Head of caudate nucleus (tissue), 42 donors: ENCODE results near the gene HRH1.
"Not testable (repeated sequence)": the region's sequence is repeated elsewhere in the genome, so short reads cannot be mapped to it uniquely, and the experiment has no call there.

Experiments used
- DNase-seq, 42 donors: peaks; one replicate each; pipeline versions ENCODE4 v3.0.0 to v3.0.0-alpha.2; 2020 to 2021; ENCODE audit warnings: mixed read lengths in 7 of 42
- intact Hi-C: fragments of 100-400 bp; cut with DNase I; formaldehyde crosslinking; loops from one replicate; pipeline ENCODE4 v1.15.0; 2022

HRH1 gene

GRCh38 chr3:11255537-11255936, 101.2 kb downstream of the HRH1 start:
- intact Hi-C loops, DNase-seq: not testable (repeated sequence)

GRCh38 chr3:11258958-11259357, 104.7 kb downstream of the HRH1 start:
- intact Hi-C loops: no loop called here

DNA sequence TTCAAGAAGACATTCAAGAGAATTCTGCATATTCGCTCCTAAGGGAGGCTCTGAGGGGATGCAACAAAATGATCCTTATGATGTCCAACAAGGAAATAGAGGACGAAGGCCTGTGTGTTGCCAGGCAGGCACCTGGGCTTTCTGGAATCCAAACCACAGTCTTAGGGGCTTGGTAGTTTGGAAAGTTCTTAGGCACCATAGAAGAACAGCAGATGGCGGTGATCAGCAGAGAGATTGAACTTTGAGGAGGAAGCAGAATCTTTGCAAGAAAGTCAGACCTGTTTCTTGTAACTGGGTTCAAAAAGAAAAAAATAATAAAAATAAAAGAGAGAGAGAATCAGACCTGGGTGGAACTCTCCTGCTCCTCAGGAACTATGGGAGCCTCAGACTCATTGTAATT, 106.2 kb downstream of the HRH1 start:
- intact Hi-C loops: no loop called here
- DNase-seq: no peak

More at GRCh38 chr3:11258958-11259357, 104.7 kb downstream of the HRH1 start:
- no peak for DNase-seq

GRCh38 chr3:11269007-11269406, 114.7 kb downstream of the HRH1 start:
- intact Hi-C loops: no loop called here
- no peak for DNase-seq

- DNase-seq: peak; percentile 92 to 99 (median 97)
- intact Hi-C loops: no loop called here
Observed at GRCh38 chr3:11271986-11272904, 118.0 kb downstream of the HRH1 start, which contains the start of gene ATG7. TSS of gene ATG7 (plus strand) at chr3:11272397. CDS start at chr3:11298696, 26,299 bp downstream.

GRCh38 chr3:11272906-11273574, 118.7 kb downstream of the HRH1 start:
- DNase-seq: peak in 1 of 42 donors; percentile 3
- intact Hi-C loops: no loop called here

DNA sequence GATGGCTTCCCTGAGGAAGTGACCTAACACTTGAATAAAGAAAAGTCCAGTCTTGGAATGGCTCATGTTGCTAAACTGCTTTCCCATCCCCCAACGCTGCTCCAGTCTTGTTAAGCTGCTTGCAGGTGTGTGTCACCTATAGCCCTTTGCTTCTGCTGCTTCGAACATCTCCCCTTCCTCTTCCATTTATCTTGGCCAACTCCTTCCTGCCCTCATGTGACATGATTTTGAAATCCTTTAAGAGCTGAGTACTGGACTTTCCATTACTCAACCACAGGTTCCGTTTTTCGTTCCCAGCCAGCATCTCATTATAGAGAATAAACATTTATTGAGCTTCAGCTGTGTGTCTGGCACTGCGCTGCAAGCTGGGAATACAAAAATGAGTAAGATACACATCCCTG, 119.6 kb downstream of the HRH1 start:
- DNase-seq: peak in 7 of 42 donors; percentile 5 to 45 (median 16)
- intact Hi-C loops: no loop called here

- intact Hi-C loops: no loop called here
Observed at GRCh38 chr3:11274566-11275142, 120.4 kb downstream of the HRH1 start.

GRCh38 chr3:11275926-11276325, 121.6 kb downstream of the HRH1 start:
- DNase-seq: no peak
- intact Hi-C loops: no loop called here

More at GRCh38 chr3:11274566-11275142, 120.4 kb downstream of the HRH1 start:
- DNase-seq: no peak

DNA sequence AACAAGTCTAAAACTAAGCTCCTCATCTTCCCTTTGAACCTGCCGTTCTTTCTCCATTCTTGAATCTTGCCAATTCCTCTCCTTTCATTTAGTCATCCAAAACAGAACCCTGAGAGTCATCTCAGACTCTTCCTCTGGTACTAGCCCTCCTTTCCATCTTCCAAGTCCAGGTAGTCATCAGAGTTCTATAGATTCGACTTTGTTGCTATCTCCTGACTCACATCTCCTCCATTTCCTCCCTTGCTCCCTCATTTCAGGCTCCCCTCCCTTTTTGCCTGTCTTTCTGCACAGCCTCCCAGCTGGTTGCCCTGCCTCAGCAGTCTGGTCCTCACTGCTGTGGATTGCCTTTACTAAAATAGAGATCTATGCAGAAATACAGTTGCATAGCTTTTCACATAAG, 122.6 kb downstream of the HRH1 start:
- no peak for DNase-seq
- intact Hi-C loops: no loop called here

- DNase-seq: peak; percentile 13 to 91 (median 74)
- intact Hi-C loops: no loop called here
Observed at GRCh38 chr3:11282250-11283138, 128.2 kb downstream of the HRH1 start.

GRCh38 chr3:11283139-11283475, 128.8 kb downstream of the HRH1 start:
- no peak for DNase-seq
- intact Hi-C loops: no loop called here

DNA sequence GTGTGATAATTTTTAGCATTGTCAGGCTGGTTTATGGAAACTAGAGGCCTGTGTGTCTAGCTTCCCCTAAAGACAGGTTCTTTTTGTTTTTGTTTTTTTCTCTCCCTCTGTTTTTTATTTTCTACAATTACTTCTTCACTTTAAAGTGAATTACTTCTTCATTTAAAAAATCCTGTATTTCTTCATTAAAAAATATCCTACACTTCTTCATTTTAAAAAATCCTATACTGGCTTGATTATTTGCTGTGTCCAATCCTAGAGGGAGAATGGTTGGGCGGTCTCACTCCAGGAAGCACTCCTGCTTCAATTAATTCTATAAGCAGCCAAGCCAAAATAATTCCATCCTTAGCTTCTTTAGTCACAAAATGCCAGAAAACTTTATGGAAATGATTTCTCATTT, 129.7 kb downstream of the HRH1 start:
- intact Hi-C loops: no loop called here
- no peak for DNase-seq

- DNase-seq: no peak
Observed at GRCh38 chr3:11285471-11285870, 131.2 kb downstream of the HRH1 start.

GRCh38 chr3:11287404-11287803, 133.1 kb downstream of the HRH1 start:
- DNase-seq: no peak
- intact Hi-C loops: no loop called here

More at GRCh38 chr3:11285471-11285870, 131.2 kb downstream of the HRH1 start:
- intact Hi-C loops: no loop called here

GRCh38 chr3:11288021-11288491, 133.8 kb downstream of the HRH1 start:
- no peak for DNase-seq
- intact Hi-C loops: no loop called here

- DNase-seq: no peak
- intact Hi-C loops: no loop called here
Observed at GRCh38 chr3:11288786-11289637, 134.7 kb downstream of the HRH1 start.

GRCh38 chr3:11289864-11290263, 135.6 kb downstream of the HRH1 start:
- DNase-seq: no peak
- intact Hi-C loops: no loop called here
